ENCODE data around the gene BAD.

Gene BAD

GRCh38 chr11:64284048-64284961, at the start of gene BAD:
TSS of gene BAD (minus strand) at chr11:64284665. CDS start at chr11:64284368, 297 bp downstream.
- CTCF ChIA-PET = interaction anchor here (0.6 to 1.4 kb wide), 5 partner anchors 12 to 350 kb away, joined by 3 to 6 read pairs (median 4); no protein-coding TSS in a partner anchor
- POLR2A ChIA-PET (ENCODE audit: low non-redundant PET) = interaction anchor here (0.7 to 1.0 kb wide), 2 partner anchors 43 to 79 kb away, joined by 4 read pairs; partner anchors contain the start of gene FKBP2
- TF ChIP-seq, protein P1, sequence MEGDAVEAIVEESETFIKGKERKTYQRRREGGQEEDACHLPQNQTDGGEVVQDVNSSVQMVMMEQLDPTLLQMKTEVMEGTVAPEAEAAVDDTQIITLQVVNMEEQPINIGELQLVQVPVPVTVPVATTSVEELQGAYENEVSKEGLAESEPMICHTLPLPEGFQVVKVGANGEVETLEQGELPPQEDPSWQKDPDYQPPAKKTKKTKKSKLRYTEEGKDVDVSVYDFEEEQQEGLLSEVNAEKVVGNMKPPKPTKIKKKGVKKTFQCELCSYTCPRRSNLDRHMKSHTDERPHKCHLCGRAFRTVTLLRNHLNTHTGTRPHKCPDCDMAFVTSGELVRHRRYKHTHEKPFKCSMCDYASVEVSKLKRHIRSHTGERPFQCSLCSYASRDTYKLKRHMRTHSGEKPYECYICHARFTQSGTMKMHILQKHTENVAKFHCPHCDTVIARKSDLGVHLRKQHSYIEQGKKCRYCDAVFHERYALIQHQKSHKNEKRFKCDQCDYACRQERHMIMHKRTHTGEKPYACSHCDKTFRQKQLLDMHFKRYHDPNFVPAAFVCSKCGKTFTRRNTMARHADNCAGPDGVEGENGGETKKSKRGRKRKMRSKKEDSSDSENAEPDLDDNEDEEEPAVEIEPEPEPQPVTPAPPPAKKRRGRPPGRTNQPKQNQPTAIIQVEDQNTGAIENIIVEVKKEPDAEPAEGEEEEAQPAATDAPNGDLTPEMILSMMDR (conservative IDR thresholded peaks at IDR 0.05; ENCODE audit: low read depth) = no peak
- peak; percentile 98 for DNase-seq (ENCODE audit: low spot score)
- peak within 1 kb of the TSS; percentile 97 for H3K27ac ChIP-seq

GRCh38 chr11:64333556-64333955, 49.1 kb upstream of the BAD start:
- no peak for DNase-seq (ENCODE audit: low spot score)
- ChIA-PET POLR2A (ENCODE audit: low non-redundant PET) (no interaction called here), CTCF (interaction anchor here (0.7 to 2.6 kb wide), 3 partner anchors 8 to 22 kb away, joined by 3 to 22 read pairs (median 11); partner anchors contain the start of genes PRDX5 and TRMT112)
- TF ChIP-seq, protein P1 (conservative IDR thresholded peaks at IDR 0.05; ENCODE audit: low read depth) = no peak
- H3K27ac ChIP-seq = peak overlapping the region; percentile 98

- POLR2A ChIA-PET (ENCODE audit: low non-redundant PET) = interaction anchor here (0.5 to 2.2 kb wide), 4 partner anchors 14 to 352 kb away, joined by 3 to 17 read pairs (median 4); partner anchors contain the start of genes PRDX5 and TRMT112
- TF ChIP-seq, protein P1 (conservative IDR thresholded peaks at IDR 0.05; ENCODE audit: low read depth) = peak; percentile 75
- peak overlapping the region; percentile 98 for H3K27ac ChIP-seq
- CTCF ChIA-PET = interaction anchor here (0.6 to 2.6 kb wide), 8 partner anchors 9 to 562 kb away, joined by 3 to 34 read pairs (median 8); partner anchors contain the start of genes PRDX5 and TRMT112
- peak; percentile 85 for DNase-seq (ENCODE audit: low spot score)
Observed at GRCh38 chr11:64331569-64332371, 47.3 kb upstream of the BAD start.

DNA sequence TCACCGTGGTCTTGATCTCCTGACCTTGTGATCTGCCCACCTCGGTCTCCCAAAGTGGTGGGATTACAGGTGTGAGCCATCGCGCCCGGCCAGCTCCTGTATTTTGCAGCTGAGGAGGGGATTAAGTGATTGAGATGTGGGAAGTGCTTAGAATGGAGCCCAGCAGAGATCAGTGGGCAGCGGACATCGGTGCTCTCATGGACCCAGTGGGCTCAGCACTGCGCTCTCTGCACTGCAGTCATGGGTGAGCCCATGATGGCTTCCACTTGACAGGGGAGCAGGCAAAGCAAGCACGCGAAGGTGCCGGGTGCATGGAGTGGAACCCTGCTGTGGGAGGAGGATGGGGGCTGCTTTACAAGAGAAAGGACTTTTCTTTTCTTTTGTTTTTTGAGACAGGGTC, 46.4 kb upstream of the BAD start:
- no peak for DNase-seq (ENCODE audit: low spot score)
- H3K27ac ChIP-seq = peak overlapping the region; percentile 98
- ChIA-PET POLR2A (ENCODE audit: low non-redundant PET) (interaction anchor here (2.2 kb wide), 1 partner anchor 13 kb away, joined by 17 read pairs; the partner anchor contains the start of genes PRDX5 and TRMT112), CTCF (interaction anchor here (0.6 to 2.6 kb wide), 4 partner anchors 11 to 561 kb away, joined by 4 to 34 read pairs (median 16); partner anchors contain the start of genes PRDX5 and TRMT112)
- TF ChIP-seq, protein P1 (conservative IDR thresholded peaks at IDR 0.05; ENCODE audit: low read depth) = no peak

DNA sequence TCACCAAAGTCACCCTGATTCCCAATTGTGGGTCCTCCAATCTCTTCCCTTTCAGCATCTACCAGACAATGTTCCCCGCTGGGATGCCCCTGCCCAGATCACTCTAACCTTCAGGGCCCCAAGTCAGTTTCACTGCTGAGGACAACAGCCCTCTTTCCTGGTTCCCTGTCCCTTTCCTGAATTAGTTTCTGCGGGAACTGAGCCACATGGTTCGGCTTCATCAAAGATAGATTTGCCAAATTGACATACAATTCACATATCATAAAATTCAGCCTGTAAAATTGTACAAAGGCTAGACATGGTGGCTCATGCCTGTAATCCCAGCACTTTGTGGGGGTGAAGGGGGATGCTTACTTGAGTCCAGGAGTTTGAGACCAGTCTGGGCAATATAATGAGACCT, 43.5 kb upstream of the BAD start:
- ChIA-PET CTCF (no interaction called here), POLR2A (ENCODE audit: low non-redundant PET) (no interaction called here)
- DNase-seq (ENCODE audit: low spot score) = no peak
- peak overlapping the region; percentile 98 for H3K27ac ChIP-seq
- TF ChIP-seq, protein P1 (conservative IDR thresholded peaks at IDR 0.05; ENCODE audit: low read depth) = no peak

DNA sequence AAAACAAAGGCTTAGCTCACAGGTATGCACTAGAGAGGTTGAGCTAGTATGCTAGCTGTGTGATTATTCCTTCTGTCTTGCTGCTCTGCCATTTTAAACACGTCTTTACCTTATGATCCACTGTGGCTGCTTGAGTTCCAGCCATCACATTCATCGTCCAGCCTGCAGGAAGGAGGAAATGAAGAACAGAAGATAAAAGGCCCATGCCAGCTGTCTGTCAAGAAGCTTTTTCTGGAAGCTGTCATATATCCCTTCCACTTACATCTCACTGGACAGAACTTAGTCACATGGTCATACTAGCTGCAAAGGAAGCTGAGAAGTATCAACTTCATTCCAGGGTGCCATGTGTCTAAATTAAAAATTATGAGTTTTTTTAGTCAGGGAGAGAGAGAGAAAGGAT, 42.9 kb upstream of the BAD start:
- POLR2A ChIA-PET (ENCODE audit: low non-redundant PET) = no interaction called here

More for the DNA sequence above, 42.9 kb upstream of the BAD start:
- TF ChIP-seq, protein P1 (conservative IDR thresholded peaks at IDR 0.05; ENCODE audit: low read depth) = no peak
- H3K27ac ChIP-seq = peak overlapping the region; percentile 98; the same call in 1 of the 2 replicates
- DNase-seq (ENCODE audit: low spot score) = no peak
- CTCF ChIA-PET = no interaction called here

Data from RWPE1 (cell line).